ENCODE results near the gene PARP6. TPM values are rescaled to one million over a fixed set of nuclear protein-coding genes. Genes with fewer than 3 reads are reported as not detected.
A peak's percentile ranks its signal among the peaks of the same experiment; 100 is the strongest.

The PARP6 gene
- total and polyA plus RNA-seq, 2 of the 8 experiments (the other 6 are each of a cell fraction or from before 2014, with no cell fraction given): 39.8 to 45.3 TPM

GRCh38 chr15:72197460-72198355, 74.6 kb downstream of the PARP6 start, which contains the start of gene GRAMD2A (continued):
- TF ChIP-seq ATF2 (IDR thresholded peaks at IDR 0.05; ENCODE audit: low read length) (0 out of 2 replicates have a peak, but pooled peaks have one; percentile 28), TEAD4 (IDR thresholded peaks at IDR 0.05; ENCODE audit: low read depth, low read length) (peak; percentile 51; the same call in 1 of the 2 replicates), GABPA (IDR thresholded peaks at IDR 0.05; ENCODE audit: borderline replicate concordance, insufficient read depth, low read length) (0 out of 2 replicates have a peak, but pooled peaks have one; percentile 23), RBBP5 (IDR thresholded peaks at IDR 0.05; ENCODE audit: borderline replicate concordance, low read depth, low read length) (peak; percentile 32; the same call in 1 of the 2 replicates), KDM4A (IDR thresholded peaks at IDR 0.05; ENCODE audit: low read depth, low read length, severe bottlenecking) (peak; percentile 83)

Data from H1 (cell line).